Gastroesophageal sphincter (tissue), 4 donors: ENCODE data around the gene PLPP3. TPM values are rescaled to one million over a fixed set of nuclear protein-coding genes. Genes with fewer than 3 reads are reported as not detected.

Experiments
- ATAC-seq: fragments of 150-250 bp; one replicate; pipeline ENCODE4 v1.9.1; 2016; ENCODE audit warnings: mild to moderate bottlenecking, moderate library complexity
- H3K27ac ChIP-seq, 4 donors: fragments of 200-600 bp; sonication (generic) in 3 of 4; 1 replicate in 3 of 4; 2 replicates in 1 of 4; pipeline ENCODE4 v1.5.1; 2016 to 2019
- H3K27me3 ChIP-seq: fragments of 200-600 bp; sonication (generic); one replicate; pipeline ENCODE4 v1.5.1; 2019
- H3K36me3 ChIP-seq, 2 donors: fragments of 200-600 bp; sonication (generic); one replicate each; pipeline ENCODE4 v1.5.1; 2019; ENCODE audit warnings: control low read depth in 1 of 2
- H3K4me1 ChIP-seq, 3 donors: fragments of 200-600 bp; sonication (generic); 1 replicate in 2 of 3; 2 replicates in 1 of 3; pipeline ENCODE4 v1.5.1; 2016 to 2019; ENCODE audit warnings: control low read depth in 2 of 3
- H3K4me3 ChIP-seq, 2 donors: fragments of 200-600 bp; sonication (generic); one replicate each; pipeline ENCODE4 v1.5.1; 2019; ENCODE audit warnings: mild to moderate bottlenecking in 1 of 2, moderate library complexity in 1 of 2
- H3K9me3 ChIP-seq, 3 donors: fragments of 200-600 bp; sonication (generic); one replicate each; pipeline ENCODE4 v1.5.1; 2017 to 2019; ENCODE audit warnings: control low read depth in 2 of 3
- CTCF ChIP-seq, 4 experiments: fragments of 200-600 bp in 2 of 4; fragments of 450-650 bp in 2 of 4; sonication (generic) in 1 of 4; IDR thresholded peaks; one replicate each; pipeline ENCODE4 v1.5.1; 2017 to 2019; ENCODE audit warnings: antibody characterized with exemption in 4 of 4, mild to moderate bottlenecking in 2 of 4, moderate library complexity in 2 of 4
- EP300 ChIP-seq: sonication (generic); formaldehyde crosslinking; IDR thresholded peaks from one replicate; pipeline ENCODE4 v1.6.1; 2017; ENCODE audit warnings: antibody characterized with exemption, mild to moderate bottlenecking
- POLR2A ChIP-seq, 2 donors: fragments of 450-650 bp; IDR thresholded peaks; one replicate each; pipeline ENCODE4 v1.6.1; 2017; ENCODE audit warnings: antibody characterized with exemption in 2 of 2, mild to moderate bottlenecking in 2 of 2, moderate library complexity in 1 of 2
- POLR2AphosphoS5 ChIP-seq: sonication (generic); formaldehyde crosslinking; IDR thresholded peaks from one replicate; pipeline ENCODE4 v1.6.1; 2017; ENCODE audit warnings: antibody characterized with exemption
- WGBS, 2 donors: methylation state at CpG; one replicate each; pipeline ENCODE4 v1.1.5; 2018; ENCODE audit warnings: low coverage in 1 of 2; 5-methylcytosine and 5-hydroxymethylcytosine counted together
- total RNA-seq, 4 donors: library from RNA; depleted of rRNA; stranded (reverse); fragments of >200 nt; gene quantifications; one replicate each; pipeline ENCODE4 v1.1.0, GENCODE V29; 2016

Gene PLPP3
- total RNA-seq, 4 donors from 2014 or later, result 127 to 219 (median 164) TPM

GRCh38 chr1:56590520-56591011, 11.2 kb upstream of the PLPP3 start:
- no peak for ATAC-seq
- Histone ChIP-seq H3K36me3 (no peaks in the 10 kb centered on the region), H3K4me3 (no peak overlapping the region), H3K9me3 (no peaks in the 10 kb centered on the region), H3K27ac (no peak overlapping the region), H3K27me3 (no peaks in the 10 kb centered on the region), H3K4me1 (no peaks in the 10 kb centered on the region)
- TF ChIP-seq EP300, result no peak
- no peak for TF ChIP-seq POLR2A (IDR thresholded peaks at IDR 0.05)
- no peak for TF ChIP-seq POLR2AphosphoS5
- no peak for TF ChIP-seq CTCF (IDR thresholded peaks at IDR 0.05)
- 78 to 83% methylated on average over 2 to 3 of the region's 3 CpGs for WGBS, 2 donors

GRCh38 chr1:56589369-56589768, 10.0 kb upstream of the PLPP3 start:
- no peaks in the 10 kb centered on the region for H3K4me1 ChIP-seq
- no peak for ATAC-seq
- H3K9me3 ChIP-seq, result no peaks in the 10 kb centered on the region
- no peak overlapping the region for H3K4me3 ChIP-seq
- WGBS, 2 donors, result 81 to 87% methylated on average over 2 of the region's 2 CpGs
- TF ChIP-seq CTCF (IDR thresholded peaks at IDR 0.05) (no peak), EP300 (no peak), POLR2AphosphoS5 (no peak), POLR2A (IDR thresholded peaks at IDR 0.05) (no peak)
- no peak overlapping the region for H3K27ac ChIP-seq
- H3K27me3 ChIP-seq, result no peaks in the 10 kb centered on the region
- no peaks in the 10 kb centered on the region for H3K36me3 ChIP-seq

- Histone ChIP-seq H3K4me1 (no peaks in the 10 kb centered on the region), H3K4me3 (no peak overlapping the region), H3K9me3 (no peaks in the 10 kb centered on the region), H3K27ac (no peak overlapping the region), H3K36me3 (no peaks in the 10 kb centered on the region), H3K27me3 (no peaks in the 10 kb centered on the region)
- ATAC-seq, result no peak
- TF ChIP-seq POLR2A (IDR thresholded peaks at IDR 0.05) (no peak), CTCF (IDR thresholded peaks at IDR 0.05) (no peak), EP300 (no peak), POLR2AphosphoS5 (no peak)
- 100% methylated on average over 2 to 3 of the region's 5 CpGs for WGBS, 2 donors
Measured at GRCh38 chr1:56586502-56586901, 7.1 kb upstream of the PLPP3 start.

GRCh38 chr1:56585985-56586384, 6.6 kb upstream of the PLPP3 start:
- H3K36me3 ChIP-seq, result no peaks in the 10 kb centered on the region
- TF ChIP-seq POLR2AphosphoS5 (no peak), CTCF (IDR thresholded peaks at IDR 0.05) (no peak), EP300 (no peak), POLR2A (IDR thresholded peaks at IDR 0.05) (no peak)
- H3K27me3 ChIP-seq, result no peaks in the 10 kb centered on the region
- no peak overlapping the region for H3K4me3 ChIP-seq
- no peaks in the 10 kb centered on the region for H3K4me1 ChIP-seq
- H3K27ac ChIP-seq, result no peak overlapping the region
- WGBS, 2 donors, result 76 to 87% methylated on average over 3 to 5 of the region's 5 CpGs
- no peak for ATAC-seq
- no peaks in the 10 kb centered on the region for H3K9me3 ChIP-seq

- peak; percentile 55 for ATAC-seq
- Histone ChIP-seq H3K9me3 (no peaks in the 10 kb centered on the region), H3K36me3 (no peaks in the 10 kb centered on the region), H3K4me3 (no peak overlapping the region), H3K27me3 (no peaks in the 10 kb centered on the region), H3K4me1 (peaks cover 0 to 5% (median 2%) of the 10 kb centered on the region in 3 donors), H3K27ac (no peak overlapping the region)
- WGBS, 2 donors, result 15 to 18% methylated on average over 5 of the region's 5 CpGs
- TF ChIP-seq EP300 (no peak), CTCF (IDR thresholded peaks at IDR 0.05) (peak; percentile 77 to 93 (median 85)), POLR2AphosphoS5 (peak; percentile 25), POLR2A (IDR thresholded peaks at IDR 0.05) (no peak)
Measured at GRCh38 chr1:56584910-56585528, 5.7 kb upstream of the PLPP3 start.
